Posterior cingulate gyrus (tissue), 11 donors: ENCODE measurements around the gene NOVA2.

ENCODE experiments used
- DNase-seq, 10 donors: peaks; one replicate each; pipeline versions ENCODE4 v3.0.0 to v3.0.0-alpha.2; 2020 to 2021; ENCODE audit warnings: mixed read lengths in 3 of 10
- intact Hi-C: fragments of 100-400 bp; cut with DNase I; formaldehyde crosslinking; loops from one replicate; pipeline ENCODE4 v1.15.1; 2023

NOVA2 gene

GRCh38 chr19:45971260-45971902 lies 2.3 kb downstream of the NOVA2 start:
- intact Hi-C loops = no loop called here
- DNase-seq = peak in 2 of 10 donors; percentile 54 to 67

DNA sequence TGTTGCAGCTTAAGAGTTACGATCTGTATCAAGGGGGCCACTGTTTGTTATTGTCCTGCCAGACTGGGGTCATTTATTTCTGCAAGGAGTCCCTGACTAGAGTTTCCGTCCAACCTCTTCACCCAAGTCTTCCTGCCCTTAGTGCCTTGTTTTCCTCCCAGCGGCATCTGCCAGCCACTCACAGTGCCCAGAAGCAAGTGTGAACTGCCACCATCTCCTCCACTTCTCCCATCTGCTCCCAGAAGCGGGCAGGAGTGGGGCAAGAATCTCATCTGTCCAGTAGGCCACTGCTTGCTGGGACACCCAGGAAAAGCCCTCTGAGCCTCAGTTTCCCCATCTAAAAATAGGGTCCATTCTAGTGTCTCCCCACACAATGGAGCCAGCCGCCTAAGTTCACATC lies 4.0 kb downstream of the NOVA2 start:
- intact Hi-C loops = no loop called here
- peak in 2 of 10 donors; percentile 73 to 74 for DNase-seq

DNA sequence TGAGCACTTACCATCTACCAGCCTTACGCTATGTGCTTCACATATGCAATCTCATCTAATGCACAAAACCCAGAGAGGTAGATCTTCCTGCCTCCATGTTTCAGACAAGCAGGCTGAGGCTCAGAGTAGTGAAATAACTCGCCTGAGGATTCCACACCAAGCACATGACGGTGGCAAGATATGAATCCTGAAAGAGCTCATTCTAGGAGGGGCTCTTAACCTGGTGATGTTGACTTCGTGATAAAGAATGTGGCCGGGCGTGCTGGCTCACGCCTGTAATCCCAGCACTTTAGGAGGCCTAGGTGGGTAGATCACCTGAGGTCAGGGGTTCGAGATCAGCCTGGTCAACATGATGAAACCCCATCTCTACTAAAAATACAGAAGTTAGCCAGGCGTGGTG lies 5.0 kb downstream of the NOVA2 start:
- intact Hi-C loops = no loop called here
- DNase-seq = peak in 1 of 10 donors; percentile 27

DNA sequence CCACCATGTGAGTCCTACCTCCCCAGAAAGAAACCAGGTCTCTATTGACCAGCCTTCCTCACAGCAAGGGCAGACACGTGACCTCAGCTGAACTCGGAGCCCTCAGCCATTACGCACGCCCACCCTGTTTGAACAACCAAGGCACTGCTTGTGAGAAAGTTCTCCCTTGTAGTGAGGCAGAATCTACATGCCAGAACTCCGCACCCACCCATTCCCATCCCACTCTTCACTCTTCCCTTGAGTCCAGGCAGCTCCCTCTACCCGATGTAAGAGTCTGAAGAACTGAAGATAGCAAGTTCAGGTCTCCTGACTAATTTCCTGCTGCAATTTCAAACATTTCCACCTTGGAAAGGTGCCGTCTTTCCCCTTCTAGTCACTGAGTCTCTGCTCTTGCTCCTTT lies 6.4 kb downstream of the NOVA2 start:
- intact Hi-C loops = no loop called here
- peak in 1 of 10 donors; percentile 23 for DNase-seq

- intact Hi-C loops = no loop called here
- DNase-seq = peak in 2 of 10 donors; percentile 79 to 83
Observed at GRCh38 chr19:45962021-45962420, 11.6 kb downstream of the NOVA2 start.

DNA sequence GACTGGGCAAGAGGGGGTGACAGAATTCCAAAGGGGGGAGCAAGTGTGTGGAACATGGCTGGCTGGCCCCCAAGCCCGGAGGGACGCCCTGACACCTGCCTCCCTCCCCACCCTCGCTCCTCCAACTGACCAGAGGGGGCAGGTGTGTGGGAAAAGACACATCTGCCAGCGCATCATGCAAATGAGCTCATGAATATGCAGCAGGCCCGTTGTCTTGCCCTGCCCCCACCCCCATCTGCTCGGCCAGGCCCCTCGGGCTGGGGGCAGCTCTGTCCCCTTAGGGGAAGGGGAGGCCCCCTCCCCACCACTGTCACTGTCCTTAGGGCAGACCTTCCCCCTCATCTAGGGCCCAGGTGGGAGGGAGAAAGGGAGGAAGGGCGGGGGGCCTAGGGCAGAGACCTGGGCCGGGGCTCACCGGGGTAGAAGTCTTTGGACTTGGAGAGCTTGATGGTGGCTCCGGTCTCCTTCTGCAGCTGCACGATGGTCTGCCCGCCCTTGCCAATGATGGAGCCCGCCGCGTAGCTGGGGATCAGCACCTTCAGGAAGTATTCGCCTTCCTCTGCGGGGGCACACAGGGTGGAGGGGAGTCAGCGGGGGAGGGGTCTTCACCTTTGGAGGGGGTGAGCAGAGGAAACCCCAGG lies 12.9 kb downstream of the NOVA2 start:
- intact Hi-C loops = no loop called here
- peak in 2 of 10 donors; percentile 85 for DNase-seq

GRCh38 chr19:45959517-45960025 lies 14.1 kb downstream of the NOVA2 start:
- DNase-seq = peak in 1 of 10 donors; percentile 66
- intact Hi-C loops = loop anchor here (10.0 kb wide), 2 partner anchors 55 kb away; partner anchors contain the start of gene MYPOP

DNA sequence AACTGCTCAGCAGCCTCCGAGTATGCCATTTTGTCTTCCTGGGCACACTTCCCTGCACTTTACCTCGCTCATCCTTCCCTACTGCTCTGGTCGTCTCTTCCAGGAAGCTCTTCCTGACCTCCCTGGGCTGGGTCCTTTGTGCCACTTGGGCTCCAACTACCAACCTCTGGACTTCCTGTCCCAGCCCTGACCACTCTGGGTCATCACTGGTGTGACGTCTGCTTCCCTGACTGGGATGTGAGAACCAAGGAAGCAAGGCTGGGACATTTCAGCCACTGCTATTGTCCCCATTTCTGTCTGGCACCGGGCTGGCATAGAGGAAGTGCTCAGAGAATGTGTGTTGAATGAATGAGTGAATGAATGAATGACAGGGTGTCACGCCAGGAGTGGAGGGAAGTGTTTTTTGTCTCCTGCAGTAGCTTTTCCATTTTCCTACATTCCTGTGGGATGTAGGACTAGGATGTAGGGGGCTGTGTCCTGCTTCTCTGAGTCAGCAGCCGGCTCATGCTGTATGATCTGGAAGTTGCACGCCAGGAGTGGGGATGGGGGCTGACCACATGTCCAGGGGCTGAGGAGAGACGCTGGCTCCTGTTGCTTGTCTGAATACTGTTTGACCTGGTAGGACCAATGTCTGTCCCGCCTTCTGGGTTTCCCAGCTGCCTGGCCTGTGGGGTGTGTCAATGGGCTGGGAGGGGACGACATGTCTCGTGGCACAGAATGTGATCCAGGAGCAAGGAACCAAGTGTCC lies 14.7 kb downstream of the NOVA2 start:
- intact Hi-C loops = loop anchor here (10.0 kb wide), 2 partner anchors 54 to 56 kb away; partner anchors contain the start of gene MYPOP

GRCh38 chr19:45958320-45958719 lies 15.3 kb downstream of the NOVA2 start:
- intact Hi-C loops = loop anchor here (10.0 kb wide), 2 partner anchors 54 to 56 kb away; partner anchors contain the start of gene MYPOP
- DNase-seq = peak in 2 of 10 donors; percentile 7 to 24

More for the DNA sequence above, 14.7 kb downstream of the NOVA2 start:
- DNase-seq = peak in 1 of 10 donors; percentile 77

GRCh38 chr19:45955905-45956608 lies 17.6 kb downstream of the NOVA2 start:
- intact Hi-C loops = loop anchor here (10.0 kb wide), 2 partner anchors 51 to 59 kb away; partner anchors contain the start of gene MYPOP
- DNase-seq = peak in 9 of 10 donors; percentile 63 to 95 (median 80)

DNA sequence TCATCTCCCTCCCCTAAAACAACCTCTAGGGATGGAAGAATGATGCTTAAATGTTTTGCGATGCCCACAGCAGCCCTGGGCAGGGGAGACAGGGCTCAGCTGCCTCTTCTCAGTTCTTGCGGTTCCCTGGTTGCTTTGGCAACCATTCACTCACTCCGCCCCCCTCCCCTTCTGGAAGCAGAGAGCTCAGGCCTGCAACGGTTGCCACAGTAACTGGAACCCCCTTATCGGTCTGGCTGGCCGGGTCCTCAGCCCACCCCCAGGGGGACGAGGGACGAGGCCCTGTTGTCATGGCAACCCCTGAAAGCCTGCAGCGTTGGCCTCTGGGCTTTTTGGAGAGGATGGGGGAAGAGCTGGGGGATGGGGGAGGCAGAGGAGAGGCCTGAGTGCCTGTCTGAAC lies 19.5 kb downstream of the NOVA2 start:
- peak in 5 of 10 donors; percentile 46 to 89 (median 81) for DNase-seq
- intact Hi-C loops = loop anchor here (10.0 kb wide), 2 partner anchors 49 to 61 kb away; partner anchors contain the start of gene MYPOP

DNA sequence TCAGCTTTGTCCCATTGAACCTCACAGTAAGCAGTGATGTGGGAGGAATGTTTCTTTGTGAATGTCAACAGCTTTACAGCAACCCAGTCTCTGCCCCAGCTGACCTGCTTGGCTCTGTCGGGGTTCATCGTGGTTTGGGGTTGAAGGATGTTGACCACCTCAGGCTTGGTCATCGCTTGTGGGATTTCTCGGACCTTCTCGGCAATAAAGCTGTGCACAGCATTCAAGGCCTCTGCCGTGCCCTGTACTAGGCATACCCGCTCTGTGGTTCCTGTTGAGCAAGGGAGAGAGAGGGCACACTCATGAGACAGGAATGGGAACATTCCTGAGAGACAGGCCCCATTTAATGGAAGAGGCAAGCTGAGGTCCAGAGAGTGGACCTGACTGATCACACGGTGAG lies 20.0 kb downstream of the NOVA2 start:
- no peak for DNase-seq
- intact Hi-C loops = loop anchor here (10.0 kb wide), 2 partner anchors 49 to 61 kb away; partner anchors contain the start of gene MYPOP

- intact Hi-C loops = loop anchor here (10.0 kb wide), 2 partner anchors 48 to 62 kb away; partner anchors contain the start of gene MYPOP
- peak in 6 of 10 donors; percentile 51 to 93 (median 82) for DNase-seq
Observed at GRCh38 chr19:45952686-45953505, 20.8 kb downstream of the NOVA2 start.

DNA sequence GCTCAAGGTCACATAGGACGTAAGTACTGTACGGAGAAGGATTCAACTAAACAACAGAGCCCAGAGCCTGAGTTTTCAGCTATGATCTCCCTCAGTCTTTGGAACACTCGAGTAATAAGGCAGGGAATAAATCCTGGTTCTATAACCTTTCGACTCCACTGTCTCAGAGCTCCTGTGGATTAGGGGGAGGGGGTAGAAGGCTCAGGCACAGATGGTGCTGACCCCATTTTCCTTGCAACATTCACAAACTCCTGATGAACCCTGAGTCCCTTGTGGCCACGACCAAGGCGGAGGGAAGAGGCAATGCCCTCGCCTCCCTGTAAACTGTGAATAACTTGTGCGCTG lies 21.4 kb downstream of the NOVA2 start:
- intact Hi-C loops = loop anchor here (10.0 kb wide), 2 partner anchors 48 to 62 kb away; partner anchors contain the start of gene MYPOP
- no peak for DNase-seq

DNA sequence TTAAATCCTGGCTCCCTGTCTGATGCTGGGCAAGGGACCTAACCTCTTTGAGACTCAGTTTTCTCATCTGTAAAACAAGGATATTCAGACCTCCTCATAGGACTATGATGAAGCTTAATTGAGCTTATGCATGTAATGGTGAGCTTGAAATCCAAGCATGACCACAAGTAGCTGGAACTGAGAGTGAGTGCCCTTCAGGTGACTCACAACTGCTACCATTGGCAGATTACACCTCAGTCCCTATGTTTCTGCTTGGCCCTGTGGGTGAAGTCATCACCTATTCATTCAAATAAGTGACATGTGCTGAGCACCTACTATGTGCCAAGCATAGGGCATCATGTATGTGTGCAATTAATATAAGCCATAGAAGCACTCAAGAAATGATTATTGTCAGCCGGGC lies 25.7 kb downstream of the NOVA2 start:
- intact Hi-C loops = no loop called here
- no peak for DNase-seq

GRCh38 chr19:45940515-45940805 lies 33.2 kb downstream of the NOVA2 start:
- intact Hi-C loops = no loop called here
- no peak for DNase-seq

- intact Hi-C loops = no loop called here
- DNase-seq = peak in 1 of 10 donors; percentile 26
Observed at GRCh38 chr19:45939792-45940514, 33.7 kb downstream of the NOVA2 start.

- intact Hi-C loops = no loop called here
- DNase-seq = no peak
Observed at GRCh38 chr19:45938733-45939319, 34.8 kb downstream of the NOVA2 start.
